GM23338 (cell line): Measurements from ENCODE around the gene BMPR1B. TPM values are rescaled to one million over a fixed set of nuclear protein-coding genes. Genes with fewer than 3 reads are reported as not detected.

Experiments used
- ATAC-seq: fragments of 200-7000 bp; cut with Tn5 transposase; 3 replicates; pipeline ENCODE4 v1.9.1; 2020
- DNase-seq: peaks from one replicate; pipeline ENCODE4 v3.0.0-alpha.2; 2015; ENCODE audit warnings: low spot score
- H2AFZ ChIP-seq: fragments of 200-600 bp; sonication (generic); 2 replicates; pipeline ENCODE4 v1.8.0; 2016; ENCODE audit warnings: antibody characterized with exemption, mild to moderate bottlenecking, moderate library complexity
- H3F3A ChIP-seq: fragments of 200-600 bp; sonication (generic); replicated peaks from 2 replicates; pipeline ENCODE4 v1.8.0; 2017; ENCODE audit warnings: antibody characterized with exemption, mixed run types, low read depth
- H3K27ac ChIP-seq: fragments of 200-600 bp; sonication (generic); 2 replicates; pipeline ENCODE4 v1.6.1; 2016; ENCODE audit warnings: low read depth
- H3K27me3 ChIP-seq: fragments of 200-600 bp; sonication (generic); 2 replicates; pipeline ENCODE4 v1.8.0; 2016; ENCODE audit warnings: mild to moderate bottlenecking, mixed run types, moderate library complexity; ENCODE audit not compliant: insufficient read depth
- H3K36me3 ChIP-seq: fragments of 200-600 bp; sonication (generic); 2 replicates; pipeline ENCODE4 v1.8.0; 2016; ENCODE audit warnings: mild to moderate bottlenecking; ENCODE audit not compliant: insufficient read depth
- H3K4me1 ChIP-seq: fragments of 200-600 bp; sonication (generic); 2 replicates; pipeline ENCODE4 v1.8.0; 2016; ENCODE audit warnings: mild to moderate bottlenecking, moderate library complexity; ENCODE audit not compliant: insufficient read depth
- H3K4me2 ChIP-seq: fragments of 200-600 bp; sonication (generic); 2 replicates; pipeline ENCODE4 v1.7.1; 2017; ENCODE audit warnings: mixed run types
- H3K4me3 ChIP-seq: fragments of 200-600 bp; sonication (generic); 2 replicates; pipeline ENCODE4 v1.6.1; 2016; ENCODE audit warnings: mixed run types
- H3K79me2 ChIP-seq: fragments of 200-600 bp; sonication (generic); replicated peaks from 2 replicates; pipeline ENCODE4 v1.8.0; 2017; ENCODE audit warnings: mild to moderate bottlenecking; ENCODE audit not compliant: insufficient read depth
- H3K9me2 ChIP-seq: fragments of 200-600 bp; sonication (generic); 2 replicates; pipeline ENCODE4 v1.8.0; 2017; ENCODE audit not compliant: insufficient read depth
- H4K20me1 ChIP-seq: fragments of 200-600 bp; sonication (generic); replicated peaks from 2 replicates; pipeline ENCODE4 v1.8.0; 2017; ENCODE audit warnings: mild to moderate bottlenecking; ENCODE audit not compliant: insufficient read depth
- H3K27ac Mint-ChIP-seq: 2 replicates; pipeline ENCODE4 v1.8.0; 2020; ENCODE audit warnings: inconsistent platforms, mild to moderate bottlenecking, moderate library complexity, mixed read lengths
- H3K27me3 Mint-ChIP-seq: 3 replicates; pipeline ENCODE4 v1.8.0; 2022; ENCODE audit warnings: low read depth, mild to moderate bottlenecking, moderate library complexity, mixed read lengths, inconsistent platforms; ENCODE audit not compliant: insufficient read depth, poor library complexity
- H3K36me3 Mint-ChIP-seq: 3 replicates; pipeline ENCODE4 v1.8.0; 2021; ENCODE audit warnings: low read depth, mild to moderate bottlenecking, inconsistent platforms, moderate library complexity, mixed read lengths
- H3K4me1 Mint-ChIP-seq: 3 replicates; pipeline ENCODE4 v1.8.0; 2020; ENCODE audit warnings: mild to moderate bottlenecking, inconsistent platforms, mixed read lengths
- H3K4me3 Mint-ChIP-seq: 3 replicates; pipeline ENCODE4 v1.8.0; 2021; ENCODE audit warnings: moderate library complexity, mild to moderate bottlenecking, inconsistent platforms, mixed read lengths
- H3K9me3 Mint-ChIP-seq: 3 replicates; pipeline ENCODE4 v1.8.0; 2020; ENCODE audit warnings: moderate library complexity, mild to moderate bottlenecking, inconsistent platforms, mixed read lengths
- CREB1 ChIP-seq: fragments of 250-450 bp; sonication (Bioruptor Pico); IDR thresholded peaks from 2 replicates; pipeline ENCODE4 v1.5.0; 2020; ENCODE audit warnings: low read depth, mild to moderate bottlenecking, moderate library complexity
- EZH2 ChIP-seq: fragments of 200-600 bp; sonication (generic); IDR thresholded peaks from one replicate; pipeline ENCODE4 v1.8.0; 2017; ENCODE audit warnings: antibody characterized with exemption, mild to moderate bottlenecking, low read depth; ENCODE audit not compliant: unreplicated experiment
- EZH2phosphoT487 ChIP-seq: fragments of 200-600 bp; sonication (generic); IDR thresholded peaks from one replicate; pipeline ENCODE4 v1.8.1; 2018; ENCODE audit warnings: antibody characterized with exemption; ENCODE audit not compliant: unreplicated experiment
- JUNB ChIP-seq: IDR thresholded peaks from one replicate; pipeline ENCODE4 v1.6.1; 2016; ENCODE audit warnings: antibody characterized with exemption; ENCODE audit not compliant: unreplicated experiment
- NANOG ChIP-seq: IDR thresholded peaks from 2 replicates; pipeline ENCODE4 v1.6.1; 2016; ENCODE audit warnings: antibody characterized with exemption, borderline replicate concordance
- POLR2AphosphoS5 ChIP-seq: IDR thresholded peaks from 2 replicates; pipeline ENCODE4 v1.6.1; 2016; ENCODE audit warnings: antibody characterized with exemption, low read depth
- STAT1 ChIP-seq: IDR thresholded peaks from one replicate; pipeline ENCODE4 v1.6.1; 2016; ENCODE audit warnings: antibody characterized with exemption; ENCODE audit not compliant: unreplicated experiment
- ZNF114 ChIP-seq: fragments of 250-450 bp; sonication (Bioruptor Pico); IDR thresholded peaks from 2 replicates; pipeline ENCODE4 v1.5.0; 2020; ENCODE audit warnings: mild to moderate bottlenecking, moderate library complexity
- ZNF331 ChIP-seq: fragments of 250-450 bp; sonication (Bioruptor Pico); IDR thresholded peaks from 2 replicates; pipeline ENCODE4 v1.5.0; 2020; ENCODE audit warnings: low read depth, mild to moderate bottlenecking, moderate library complexity
- polyA plus RNA-seq: library from polyadenylated mRNA; unstranded; fragments of >200 nt; fragmentation: Nextera tagmentation; extraction: Ambion mirVana; gene quantifications from 2 replicates; pipeline ENCODE4 v1.2.1, GENCODE V29; 2016
- total RNA-seq: library from RNA; depleted of rRNA; stranded (reverse); fragments of >200 nt; shearing (Covaris generic); gene quantifications from 2 replicates; pipeline ENCODE4 v1.2.3, GENCODE V29; 2014
- TF ChIP-seq, protein P1 (sequence below): IDR thresholded peaks from 2 replicates; pipeline ENCODE4 v1.6.1; 2016; ENCODE audit warnings: antibody characterized with exemption
- TF ChIP-seq, protein P2 (sequence below), 2 experiments: fragments of 200-600 bp in 1 of 2; sonication (generic) in 1 of 2; conservative IDR thresholded peaks; 2 replicates each; pipeline versions ENCODE4 v1.5.1 to v1.6.1; 2016 to 2017; ENCODE audit warnings: antibody characterized with exemption in 2 of 2, low read depth in 2 of 2, mild to moderate bottlenecking in 2 of 2, moderate library complexity in 1 of 2
- TF ChIP-seq, protein P3 (sequence below): fragments of 250-450 bp; sonication (Bioruptor Pico); IDR thresholded peaks from 2 replicates; pipeline ENCODE4 v1.5.0; 2020; ENCODE audit warnings: mild to moderate bottlenecking, moderate library complexity

BMPR1B gene
- total and polyA plus RNA-seq, 2 experiments from 2014 or later, result 0.48 to 1.0 TPM

DNA sequence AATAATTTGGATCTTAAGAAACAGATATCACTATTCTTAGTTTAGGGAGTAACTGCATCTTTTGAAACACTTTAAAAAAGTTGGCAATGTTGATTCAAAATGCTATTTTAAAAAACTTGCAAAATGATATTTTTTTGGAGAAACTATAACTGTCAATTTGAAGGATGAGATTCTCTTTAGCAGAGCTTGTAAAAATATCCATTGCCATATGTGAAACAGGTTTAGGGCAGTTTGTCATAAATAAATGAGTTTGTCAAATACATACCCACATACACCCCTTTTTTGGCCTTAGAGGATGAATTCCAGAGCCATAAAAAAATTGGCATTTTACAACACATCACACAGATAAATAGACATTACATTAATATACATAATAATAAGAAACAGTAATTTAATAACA, 174.6 kb downstream of the BMPR1B start:
- Histone ChIP-seq H3K4me3 (no peak overlapping the region), H3K9me2 (no peaks in the 10 kb centered on the region), H3K4me1 (peaks cover 14% of the 10 kb centered on the region), H3K27me3 (no peaks in the 10 kb centered on the region), H3F3A (no peaks in the 10 kb centered on the region), H3K36me3 (no peaks in the 10 kb centered on the region), H4K20me1 (no peaks in the 10 kb centered on the region), H3K4me2 (no peak overlapping the region), H3K79me2 (no peaks in the 10 kb centered on the region), H3K27ac (no peak overlapping the region), H2AFZ (no peak overlapping the region)
- TF ChIP-seq, protein P1, sequence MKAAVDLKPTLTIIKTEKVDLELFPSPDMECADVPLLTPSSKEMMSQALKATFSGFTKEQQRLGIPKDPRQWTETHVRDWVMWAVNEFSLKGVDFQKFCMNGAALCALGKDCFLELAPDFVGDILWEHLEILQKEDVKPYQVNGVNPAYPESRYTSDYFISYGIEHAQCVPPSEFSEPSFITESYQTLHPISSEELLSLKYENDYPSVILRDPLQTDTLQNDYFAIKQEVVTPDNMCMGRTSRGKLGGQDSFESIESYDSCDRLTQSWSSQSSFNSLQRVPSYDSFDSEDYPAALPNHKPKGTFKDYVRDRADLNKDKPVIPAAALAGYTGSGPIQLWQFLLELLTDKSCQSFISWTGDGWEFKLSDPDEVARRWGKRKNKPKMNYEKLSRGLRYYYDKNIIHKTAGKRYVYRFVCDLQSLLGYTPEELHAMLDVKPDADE, result no peak
- TF ChIP-seq NANOG (no peak), JUNB (no peak), STAT1 (no peak), EZH2phosphoT487 (no peak), CREB1 (CRISPR knock-in tag) (no peak), ZNF114 (CRISPR knock-in tag) (no peak), ZNF331 (CRISPR knock-in tag) (no peak), EZH2 (no peak), POLR2AphosphoS5 (no peak)
- TF ChIP-seq, protein P2, sequence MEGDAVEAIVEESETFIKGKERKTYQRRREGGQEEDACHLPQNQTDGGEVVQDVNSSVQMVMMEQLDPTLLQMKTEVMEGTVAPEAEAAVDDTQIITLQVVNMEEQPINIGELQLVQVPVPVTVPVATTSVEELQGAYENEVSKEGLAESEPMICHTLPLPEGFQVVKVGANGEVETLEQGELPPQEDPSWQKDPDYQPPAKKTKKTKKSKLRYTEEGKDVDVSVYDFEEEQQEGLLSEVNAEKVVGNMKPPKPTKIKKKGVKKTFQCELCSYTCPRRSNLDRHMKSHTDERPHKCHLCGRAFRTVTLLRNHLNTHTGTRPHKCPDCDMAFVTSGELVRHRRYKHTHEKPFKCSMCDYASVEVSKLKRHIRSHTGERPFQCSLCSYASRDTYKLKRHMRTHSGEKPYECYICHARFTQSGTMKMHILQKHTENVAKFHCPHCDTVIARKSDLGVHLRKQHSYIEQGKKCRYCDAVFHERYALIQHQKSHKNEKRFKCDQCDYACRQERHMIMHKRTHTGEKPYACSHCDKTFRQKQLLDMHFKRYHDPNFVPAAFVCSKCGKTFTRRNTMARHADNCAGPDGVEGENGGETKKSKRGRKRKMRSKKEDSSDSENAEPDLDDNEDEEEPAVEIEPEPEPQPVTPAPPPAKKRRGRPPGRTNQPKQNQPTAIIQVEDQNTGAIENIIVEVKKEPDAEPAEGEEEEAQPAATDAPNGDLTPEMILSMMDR (conservative IDR thresholded peaks at IDR 0.05; ENCODE audit: low read depth in 2 of 2), result no peak
- TF ChIP-seq, protein P3, sequence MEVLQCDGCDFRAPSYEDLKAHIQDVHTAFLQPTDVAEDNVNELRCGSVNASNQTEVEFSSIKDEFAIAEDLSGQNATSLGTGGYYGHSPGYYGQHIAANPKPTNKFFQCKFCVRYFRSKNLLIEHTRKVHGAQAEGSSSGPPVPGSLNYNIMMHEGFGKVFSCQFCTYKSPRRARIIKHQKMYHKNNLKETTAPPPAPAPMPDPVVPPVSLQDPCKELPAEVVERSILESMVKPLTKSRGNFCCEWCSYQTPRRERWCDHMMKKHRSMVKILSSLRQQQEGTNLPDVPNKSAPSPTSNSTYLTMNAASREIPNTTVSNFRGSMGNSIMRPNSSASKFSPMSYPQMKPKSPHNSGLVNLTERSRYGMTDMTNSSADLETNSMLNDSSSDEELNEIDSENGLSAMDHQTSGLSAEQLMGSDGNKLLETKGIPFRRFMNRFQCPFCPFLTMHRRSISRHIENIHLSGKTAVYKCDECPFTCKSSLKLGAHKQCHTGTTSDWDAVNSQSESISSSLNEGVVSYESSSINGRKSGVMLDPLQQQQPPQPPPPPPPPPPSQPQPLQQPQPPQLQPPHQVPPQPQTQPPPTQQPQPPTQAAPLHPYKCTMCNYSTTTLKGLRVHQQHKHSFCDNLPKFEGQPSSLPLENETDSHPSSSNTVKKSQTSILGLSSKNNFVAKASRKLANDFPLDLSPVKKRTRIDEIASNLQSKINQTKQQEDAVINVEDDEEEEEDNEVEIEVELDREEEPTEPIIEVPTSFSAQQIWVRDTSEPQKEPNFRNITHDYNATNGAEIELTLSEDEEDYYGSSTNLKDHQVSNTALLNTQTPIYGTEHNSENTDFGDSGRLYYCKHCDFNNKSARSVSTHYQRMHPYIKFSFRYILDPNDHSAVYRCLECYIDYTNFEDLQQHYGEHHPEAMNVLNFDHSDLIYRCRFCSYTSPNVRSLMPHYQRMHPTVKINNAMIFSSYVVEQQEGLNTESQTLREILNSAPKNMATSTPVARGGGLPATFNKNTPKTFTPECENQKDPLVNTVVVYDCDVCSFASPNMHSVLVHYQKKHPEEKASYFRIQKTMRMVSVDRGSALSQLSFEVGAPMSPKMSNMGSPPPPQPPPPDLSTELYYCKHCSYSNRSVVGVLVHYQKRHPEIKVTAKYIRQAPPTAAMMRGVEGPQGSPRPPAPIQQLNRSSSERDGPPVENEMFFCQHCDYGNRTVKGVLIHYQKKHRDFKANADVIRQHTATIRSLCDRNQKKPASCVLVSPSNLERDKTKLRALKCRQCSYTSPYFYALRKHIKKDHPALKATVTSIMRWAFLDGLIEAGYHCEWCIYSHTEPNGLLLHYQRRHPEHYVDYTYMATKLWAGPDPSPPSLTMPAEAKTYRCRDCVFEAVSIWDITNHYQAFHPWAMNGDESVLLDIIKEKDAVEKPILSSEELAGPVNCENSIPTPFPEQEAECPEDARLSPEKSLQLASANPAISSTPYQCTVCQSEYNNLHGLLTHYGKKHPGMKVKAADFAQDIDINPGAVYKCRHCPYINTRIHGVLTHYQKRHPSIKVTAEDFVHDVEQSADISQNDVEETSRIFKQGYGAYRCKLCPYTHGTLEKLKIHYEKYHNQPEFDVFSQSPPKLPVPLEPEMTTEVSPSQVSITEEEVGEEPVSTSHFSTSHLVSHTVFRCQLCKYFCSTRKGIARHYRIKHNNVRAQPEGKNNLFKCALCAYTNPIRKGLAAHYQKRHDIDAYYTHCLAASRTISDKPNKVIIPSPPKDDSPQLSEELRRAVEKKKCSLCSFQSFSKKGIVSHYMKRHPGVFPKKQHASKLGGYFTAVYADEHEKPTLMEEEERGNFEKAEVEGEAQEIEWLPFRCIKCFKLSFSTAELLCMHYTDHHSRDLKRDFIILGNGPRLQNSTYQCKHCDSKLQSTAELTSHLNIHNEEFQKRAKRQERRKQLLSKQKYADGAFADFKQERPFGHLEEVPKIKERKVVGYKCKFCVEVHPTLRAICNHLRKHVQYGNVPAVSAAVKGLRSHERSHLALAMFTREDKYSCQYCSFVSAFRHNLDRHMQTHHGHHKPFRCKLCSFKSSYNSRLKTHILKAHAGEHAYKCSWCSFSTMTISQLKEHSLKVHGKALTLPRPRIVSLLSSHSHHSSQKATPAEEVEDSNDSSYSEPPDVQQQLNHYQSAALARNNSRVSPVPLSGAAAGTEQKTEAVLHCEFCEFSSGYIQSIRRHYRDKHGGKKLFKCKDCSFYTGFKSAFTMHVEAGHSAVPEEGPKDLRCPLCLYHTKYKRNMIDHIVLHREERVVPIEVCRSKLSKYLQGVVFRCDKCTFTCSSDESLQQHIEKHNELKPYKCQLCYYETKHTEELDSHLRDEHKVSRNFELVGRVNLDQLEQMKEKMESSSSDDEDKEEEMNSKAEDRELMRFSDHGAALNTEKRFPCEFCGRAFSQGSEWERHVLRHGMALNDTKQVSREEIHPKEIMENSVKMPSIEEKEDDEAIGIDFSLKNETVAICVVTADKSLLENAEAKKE (CRISPR knock-in tag), result no peak
- ATAC-seq (no peak), DNase-seq (no peak)
- Mint-ChIP-seq H3K9me3 (no peaks in the 10 kb centered on the region), H3K4me3 (no peak overlapping the region), H3K27me3 (peaks cover 5% of the 10 kb centered on the region), H3K36me3 (no peaks in the 10 kb centered on the region), H3K27ac (no peak overlapping the region), H3K4me1 (peaks cover 32% of the 10 kb centered on the region)
